GM18907 (cell line): ENCODE results near the gene WDPCP.
"Not testable (repeated sequence)": the region's sequence is repeated elsewhere in the genome, so short reads cannot be mapped to it uniquely, and the experiment has no call there.

Experiments
- ATAC-seq: cut with Tn5 transposase; IDR thresholded peaks from one replicate; pipeline ENCODE4 v1.9.1; 2021; ENCODE audit warnings: mild to moderate bottlenecking, moderate library complexity; ENCODE audit not compliant: unreplicated experiment

WDPCP gene

GRCh38 chr2:63544017-63544627, 44.2 kb downstream of the WDPCP start:
- no peak for ATAC-seq

GRCh38 chr2:63539416-63540162, 48.7 kb downstream of the WDPCP start:
- ATAC-seq = no peak

GRCh38 chr2:63538390-63538789, 49.9 kb downstream of the WDPCP start:
- no peak for ATAC-seq

GRCh38 chr2:63537306-63537705, 51.0 kb downstream of the WDPCP start:
- no peak for ATAC-seq

GRCh38 chr2:63530704-63531279, 57.5 kb downstream of the WDPCP start:
- ATAC-seq = no peak

- no peak for ATAC-seq
These were observed 62.4 kb downstream of the WDPCP start for GRCh38 chr2:63525905-63526304.

GRCh38 chr2:63522950-63523349, 65.3 kb downstream of the WDPCP start:
- ATAC-seq = no peak

- ATAC-seq = no peak
These were observed 67.5 kb downstream of the WDPCP start for GRCh38 chr2:63520793-63521192.

GRCh38 chr2:63514781-63515180, 73.5 kb downstream of the WDPCP start:
- no peak for ATAC-seq

- no peak for ATAC-seq
These were observed 74.0 kb downstream of the WDPCP start for GRCh38 chr2:63514237-63514716.

- no peak for ATAC-seq
These were observed 82.0 kb downstream of the WDPCP start for GRCh38 chr2:63506320-63506719.

GRCh38 chr2:63503818-63504217, 84.5 kb downstream of the WDPCP start:
- no peak for ATAC-seq

GRCh38 chr2:63500398-63500797, 87.9 kb downstream of the WDPCP start:
- ATAC-seq = no peak

- ATAC-seq = no peak
These were observed 90.7 kb downstream of the WDPCP start for GRCh38 chr2:63497576-63497975.

GRCh38 chr2:63494968-63495367, 93.3 kb downstream of the WDPCP start:
- ATAC-seq = no peak

- ATAC-seq = no peak
These were observed 94.2 kb downstream of the WDPCP start for GRCh38 chr2:63494100-63494499.

GRCh38 chr2:63488118-63488713, 100.1 kb downstream of the WDPCP start:
- no peak for ATAC-seq

GRCh38 chr2:63486861-63487290, 101.4 kb downstream of the WDPCP start:
- ATAC-seq = no peak

- ATAC-seq = no peak
These were observed 103.4 kb downstream of the WDPCP start for GRCh38 chr2:63484901-63485300.

GRCh38 chr2:63484481-63484880, 103.8 kb downstream of the WDPCP start:
- ATAC-seq = no peak

- ATAC-seq = no peak
These were observed 110.6 kb downstream of the WDPCP start for GRCh38 chr2:63477686-63478085.

- ATAC-seq = not testable (repeated sequence)
These were observed 119.0 kb downstream of the WDPCP start for GRCh38 chr2:63469313-63469712.
